Hepatic stellate cell (primary cell): ENCODE results near the gene ATP2C2.
"Not testable (repeated sequence)": the region's sequence is repeated elsewhere in the genome, so short reads cannot be mapped to it uniquely, and the experiment has no call there.

Experiments
- DNase-seq: peaks from one replicate; pipeline ENCODE4 v3.0.0; 2011; ENCODE audit warnings: low spot score

ATP2C2 gene

GRCh38 chr16:84397090-84397489 is 28.8 kb downstream of the ATP2C2 start:
- DNase-seq: no peak

GRCh38 chr16:84398701-84399100 is 30.4 kb downstream of the ATP2C2 start:
- DNase-seq: no peak

DNA sequence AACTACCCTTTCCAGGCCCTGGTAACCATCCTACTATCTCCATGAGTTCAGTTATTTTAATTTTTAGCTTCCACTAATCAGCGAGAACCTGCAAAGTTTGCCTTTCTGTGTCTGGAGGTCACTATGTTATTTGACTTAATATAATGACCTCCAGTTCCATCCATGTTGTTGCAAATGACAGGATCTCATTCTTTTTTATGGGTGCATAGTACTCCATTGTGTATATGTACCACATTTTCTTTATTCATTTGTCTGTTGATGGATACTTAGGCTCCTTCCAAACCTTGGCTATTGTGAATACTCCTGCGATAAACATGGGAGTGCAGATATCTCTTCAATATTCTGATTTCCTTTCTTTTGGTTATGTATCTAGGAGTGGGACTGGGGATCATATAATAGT is 31.6 kb downstream of the ATP2C2 start:
- not testable (repeated sequence) for DNase-seq

DNA sequence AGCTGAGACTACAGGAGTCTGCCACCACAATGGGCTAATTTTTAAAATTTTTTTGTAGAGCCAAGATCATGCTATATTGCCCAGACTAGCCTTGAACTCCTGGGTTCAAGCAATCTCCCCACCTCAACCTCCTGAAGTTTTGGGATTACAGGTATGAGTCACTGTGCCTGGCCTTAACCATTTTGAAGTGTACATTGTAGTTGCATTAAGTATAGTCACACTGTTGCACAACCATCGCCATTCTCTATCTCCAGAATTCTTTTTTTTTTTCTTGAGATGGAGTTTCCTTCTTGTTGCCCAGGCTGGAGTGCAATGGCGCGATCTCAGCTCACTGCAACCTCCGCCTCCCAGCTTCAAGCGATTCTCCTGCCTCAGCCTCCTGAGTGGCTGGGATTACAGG is 35.1 kb downstream of the ATP2C2 start:
- not testable (repeated sequence) for DNase-seq

- DNase-seq: no peak
These were observed 36.0 kb downstream of the ATP2C2 start for GRCh38 chr16:84404324-84404723.

- DNase-seq: no peak
These were observed 36.8 kb downstream of the ATP2C2 start for GRCh38 chr16:84404936-84405639.

DNA sequence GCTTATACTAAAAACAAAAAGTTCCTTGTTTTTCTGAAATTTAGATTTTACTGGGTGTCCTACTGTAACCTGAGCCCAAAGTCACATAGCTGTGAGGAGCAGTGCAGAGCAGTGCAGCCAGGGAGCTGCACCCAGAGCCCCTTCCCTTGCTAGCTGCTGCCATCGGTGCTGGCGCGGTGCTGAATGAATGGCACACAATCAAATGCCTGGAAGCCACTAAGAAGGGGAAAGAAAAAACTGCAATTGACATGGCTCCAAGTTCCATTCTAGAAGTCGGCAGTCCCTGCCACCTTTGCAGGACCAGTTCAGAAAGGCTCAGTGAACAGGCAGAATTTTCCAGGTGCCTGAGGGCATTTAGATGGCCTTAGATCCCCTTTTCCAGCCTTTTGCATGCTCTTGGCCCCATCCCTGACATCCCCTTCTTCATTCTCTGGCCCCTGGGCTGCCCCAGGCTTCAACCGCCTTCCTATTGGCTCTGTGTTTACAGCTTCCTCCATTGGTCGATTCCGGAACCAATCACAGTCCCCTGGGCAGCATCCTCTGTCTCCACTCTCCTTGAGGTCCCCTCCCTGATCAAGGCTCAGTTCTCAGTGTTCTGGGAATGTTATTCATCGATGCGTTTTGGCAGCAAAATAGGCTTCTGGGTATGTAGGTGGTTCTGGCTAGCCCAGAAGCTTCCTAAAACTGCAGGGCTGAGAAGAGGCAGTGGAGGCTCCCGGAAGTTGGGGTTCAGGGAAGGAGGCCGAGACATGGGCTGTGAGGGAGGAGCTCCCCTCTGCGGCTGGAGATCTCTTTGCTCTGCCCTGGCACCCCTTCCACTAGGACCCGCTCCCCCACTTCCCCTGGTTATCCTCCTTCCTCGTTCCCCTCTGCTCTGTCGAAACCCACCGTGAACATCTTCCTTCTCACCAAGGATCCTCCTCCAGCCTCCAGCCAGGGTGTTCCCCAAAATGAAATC is 37.9 kb downstream of the ATP2C2 start:
- no peak for DNase-seq

- DNase-seq: no peak
These were observed 39.4 kb downstream of the ATP2C2 start for GRCh38 chr16:84407588-84408313.

DNA sequence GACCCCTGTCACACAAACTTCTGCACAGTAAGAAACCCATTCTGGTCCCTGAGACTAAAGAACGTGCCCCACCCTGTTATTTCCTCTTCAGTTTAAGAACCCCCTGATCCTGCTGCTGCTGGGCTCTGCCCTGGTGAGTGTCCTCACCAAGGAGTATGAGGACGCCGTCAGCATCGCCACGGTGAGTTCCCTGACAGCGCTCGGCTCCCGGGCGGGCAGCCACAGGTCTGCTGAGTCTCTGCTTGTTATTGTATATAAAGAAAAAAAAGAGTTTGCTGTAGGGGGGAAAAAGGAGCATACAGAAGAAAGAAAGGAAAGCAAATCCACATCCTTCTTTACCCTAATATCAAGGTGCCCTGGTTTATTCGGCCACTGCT is 40.0 kb downstream of the ATP2C2 start:
- no peak for DNase-seq

GRCh38 chr16:84408856-84409255 is 40.5 kb downstream of the ATP2C2 start:
- no peak for DNase-seq

DNA sequence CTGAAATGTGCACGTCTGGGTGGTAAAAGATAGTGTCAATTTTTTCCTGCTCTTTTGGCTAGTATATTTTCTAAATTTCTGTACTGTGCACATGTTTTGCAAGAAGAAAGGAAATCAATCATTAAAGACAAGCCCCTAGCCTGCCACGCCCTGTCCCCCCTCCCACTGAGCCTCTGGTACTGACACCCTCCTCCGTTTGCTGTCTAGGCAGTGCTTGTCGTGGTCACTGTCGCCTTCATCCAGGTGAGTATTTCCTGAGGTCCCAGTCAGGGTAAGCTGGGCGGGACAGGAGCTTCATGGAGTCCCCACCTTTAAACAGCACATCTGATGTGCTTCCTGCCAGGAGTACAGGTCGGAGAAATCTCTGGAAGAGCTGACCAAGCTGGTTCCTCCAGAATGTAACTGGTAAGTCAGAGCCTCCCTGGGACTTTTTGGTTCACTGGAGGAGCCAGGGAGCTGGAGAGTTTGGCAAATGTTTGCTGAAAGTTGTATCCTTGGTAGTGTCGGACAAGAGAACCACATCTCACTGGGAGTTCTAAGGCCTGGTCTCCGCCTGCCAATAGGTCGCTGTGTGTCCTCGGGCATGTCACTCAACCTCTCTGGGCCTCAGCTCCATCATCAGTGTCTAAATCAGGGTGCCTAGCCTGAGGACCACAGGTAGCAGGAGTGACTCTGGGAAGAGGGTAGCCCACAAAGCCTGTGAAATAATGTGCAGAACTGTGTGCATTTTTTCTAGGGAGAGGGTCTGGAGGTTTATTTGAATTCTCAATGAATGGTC is 42.2 kb downstream of the ATP2C2 start:
- DNase-seq: no peak

GRCh38 chr16:84411768-84412167 is 43.4 kb downstream of the ATP2C2 start:
- DNase-seq: no peak

DNA sequence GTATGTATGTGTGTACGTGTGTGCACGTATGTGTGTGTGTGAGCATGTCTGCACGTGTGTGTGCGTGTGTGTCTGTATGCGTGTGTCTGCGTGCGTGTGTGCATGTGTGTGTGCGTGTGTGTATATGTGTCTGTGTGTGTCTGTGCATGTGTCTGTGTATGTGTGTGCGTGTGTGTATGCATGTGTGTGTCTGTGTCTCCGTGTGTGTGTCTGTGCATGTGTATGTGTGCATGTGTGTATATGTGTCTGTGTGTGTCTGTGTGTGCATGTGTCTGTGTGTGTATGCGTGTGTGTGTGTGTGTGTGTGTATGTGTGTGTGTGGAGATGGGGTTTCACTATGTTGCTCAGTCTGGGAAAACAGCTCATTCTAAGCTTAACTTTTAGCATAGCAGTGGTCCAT is 43.9 kb downstream of the ATP2C2 start:
- DNase-seq: no peak

DNA sequence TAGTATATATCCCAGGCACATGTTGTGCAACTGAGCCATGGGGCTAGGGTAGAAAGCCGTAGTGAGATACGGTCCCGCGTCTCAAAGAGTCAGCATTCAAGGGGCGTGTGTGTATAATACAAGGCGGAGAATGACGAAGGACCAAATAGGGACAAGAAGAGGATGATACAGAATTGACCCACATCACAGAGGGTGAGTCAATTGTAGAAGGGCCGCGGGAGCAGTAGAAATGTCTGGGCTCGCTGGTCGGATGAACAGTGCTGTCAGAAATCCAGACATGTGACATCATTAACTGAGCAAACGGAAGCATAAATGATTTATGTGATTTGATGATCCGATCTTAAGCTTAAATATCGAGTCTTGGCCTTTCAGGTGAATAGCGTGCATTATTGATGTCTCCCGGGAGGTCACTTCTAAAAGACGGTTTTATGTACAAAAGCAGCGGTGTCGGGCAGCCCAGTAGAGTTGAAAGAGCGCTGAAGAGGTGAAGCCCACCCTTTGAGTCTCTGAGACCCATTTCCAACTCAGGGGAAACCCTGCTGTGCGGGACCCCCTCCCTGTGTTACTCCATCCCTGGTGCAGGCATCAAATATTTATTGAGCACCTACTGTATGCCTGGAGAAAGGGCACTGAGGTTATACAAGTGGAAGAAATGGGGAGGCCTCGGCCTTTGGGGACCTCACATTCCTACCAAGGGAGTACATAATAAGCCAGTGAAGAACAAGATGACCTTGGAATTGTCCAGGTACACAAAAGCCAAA is 45.1 kb downstream of the ATP2C2 start:
- DNase-seq: no peak

DNA sequence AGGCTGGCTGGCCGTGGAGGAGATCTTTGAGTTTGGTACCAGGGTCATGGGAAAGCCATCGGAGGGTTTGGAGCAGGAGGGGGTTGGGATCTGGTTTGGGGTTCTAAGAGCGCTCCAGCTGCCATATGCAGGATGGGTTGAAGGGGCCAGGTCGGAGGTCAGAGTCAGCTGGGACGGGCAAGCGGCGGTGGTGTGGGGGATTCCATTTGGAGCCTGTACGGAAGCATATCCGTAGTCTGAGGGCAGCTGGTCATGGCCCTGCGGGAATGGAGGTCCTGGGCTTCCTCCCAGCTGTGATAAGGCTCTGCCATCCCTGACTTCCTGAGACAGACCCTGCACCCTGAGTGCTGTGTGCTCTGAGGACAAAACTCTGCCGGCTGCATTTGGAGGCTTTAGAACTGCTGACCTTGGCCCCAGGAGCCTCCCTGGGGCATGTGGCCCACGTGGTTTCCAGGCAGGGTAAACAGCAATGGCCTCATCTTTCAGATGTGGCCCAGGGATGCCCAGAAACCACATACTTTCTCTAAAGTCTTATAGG is 46.5 kb downstream of the ATP2C2 start:
- DNase-seq: no peak

- DNase-seq: no peak
These were observed 48.3 kb downstream of the ATP2C2 start for GRCh38 chr16:84416407-84417321.

DNA sequence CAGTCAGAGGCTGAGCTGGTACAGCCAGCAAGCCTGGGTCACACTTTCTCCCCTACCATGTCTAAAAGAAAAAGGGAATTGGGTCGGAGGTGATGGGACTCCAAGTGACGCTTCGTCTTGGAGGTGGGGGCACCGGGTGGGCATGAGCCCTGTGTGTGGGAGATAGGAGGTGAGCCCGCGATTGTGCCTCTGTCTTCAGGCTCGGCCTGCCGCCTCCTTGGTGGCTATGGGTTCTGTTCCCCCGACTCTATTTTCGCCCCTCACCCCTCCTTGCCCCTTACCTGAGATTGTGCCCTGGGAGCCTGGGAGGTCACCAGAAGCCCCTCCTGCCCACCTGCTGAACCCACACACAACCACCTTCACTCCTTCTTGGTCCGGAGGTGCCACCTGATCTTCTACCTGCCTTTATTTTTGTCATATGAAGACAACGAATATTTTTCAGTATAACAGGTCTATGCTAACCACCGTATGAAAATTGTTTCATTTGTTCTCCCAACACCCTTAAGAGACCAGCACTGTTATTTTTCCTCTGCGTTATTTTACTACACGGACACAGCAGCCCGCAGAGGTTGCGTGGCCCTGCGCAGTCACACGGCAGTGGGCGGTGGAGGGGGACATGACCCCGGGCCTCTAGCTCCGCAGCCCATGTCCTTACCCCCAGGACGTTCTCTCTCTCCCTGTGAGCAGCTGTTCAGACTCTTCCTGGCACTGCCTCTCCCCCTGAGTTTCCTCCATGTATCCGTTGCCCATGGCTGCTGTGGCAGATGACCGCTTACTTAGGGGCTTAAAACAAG is 49.9 kb downstream of the ATP2C2 start:
- DNase-seq: no peak

GRCh38 chr16:84419730-84420129 is 51.4 kb downstream of the ATP2C2 start:
- no peak for DNase-seq

DNA sequence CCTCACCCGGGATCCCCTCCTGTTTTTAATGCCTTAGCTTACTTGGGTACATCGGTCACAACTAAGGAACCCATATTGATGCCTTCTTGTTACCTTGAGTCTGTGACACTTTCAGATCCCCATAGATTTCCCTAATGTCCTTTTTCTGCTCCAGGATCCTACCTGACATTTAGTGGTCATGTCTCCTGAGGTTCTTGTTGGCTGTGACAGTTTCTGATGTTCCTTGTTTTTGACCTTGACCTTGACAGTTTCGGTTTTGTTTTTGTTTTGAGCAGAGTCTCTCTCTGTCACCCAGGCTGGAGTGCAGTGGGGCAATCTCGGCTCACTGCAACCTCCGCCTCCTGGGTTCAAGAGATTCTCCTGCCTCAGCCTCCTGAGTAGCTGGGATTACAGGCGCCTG is 52.2 kb downstream of the ATP2C2 start:
- DNase-seq: not testable (repeated sequence)
